Measurements from ENCODE around the gene ANKRD28. TPM values are rescaled to one million over a fixed set of nuclear protein-coding genes. Genes with fewer than 3 reads are reported as not detected.
"Not testable (repeated sequence)": the region's sequence is repeated elsewhere in the genome, so short reads cannot be mapped to it uniquely, and the experiment has no call there.

Gene ANKRD28
- total RNA-seq, 1 donor from 2014 or later: 105 TPM

- DNase-seq: no peak
Observed at GRCh38 chr3:15633766-15634598, 163.8 kb downstream of the ANKRD28 start.

- no peak for DNase-seq
Observed at GRCh38 chr3:15633159-15633558, 164.6 kb downstream of the ANKRD28 start.

- no peak for DNase-seq
Observed at GRCh38 chr3:15632212-15632580, 165.6 kb downstream of the ANKRD28 start.

- DNase-seq: no peak
Observed at GRCh38 chr3:15631426-15632211, 166.2 kb downstream of the ANKRD28 start.

- no peak for DNase-seq
Observed at GRCh38 chr3:15630646-15631350, 167.0 kb downstream of the ANKRD28 start.

- DNase-seq: peak; percentile 39
Observed at GRCh38 chr3:15629860-15630597, 167.8 kb downstream of the ANKRD28 start.

- DNase-seq: no peak
Observed at GRCh38 chr3:15628967-15629366, 168.8 kb downstream of the ANKRD28 start.

- no peak for DNase-seq
Observed at GRCh38 chr3:15623535-15624440, 174.0 kb downstream of the ANKRD28 start.

- not testable (repeated sequence) for DNase-seq
Observed at GRCh38 chr3:15619659-15620464, 177.9 kb downstream of the ANKRD28 start.

Small RNA genes within 50 kb of the gene (small RNA-seq; reads per million reads assigned to genes)
- gene MIR3134: not detected
- not detected for gene RN7SL4P

Other genes with a start within 250 kb of the ANKRD28 start
- 38.4 TPM for gene HACL1, start 196.4 kb downstream of the ANKRD28 start, total RNA-seq
- 19.5 TPM for gene BTD, start 196.2 kb downstream of the ANKRD28 start, total RNA-seq

Data from occipital lobe (tissue), 3 donors.